ENCODE results near the gene GTPBP6.

DNA sequence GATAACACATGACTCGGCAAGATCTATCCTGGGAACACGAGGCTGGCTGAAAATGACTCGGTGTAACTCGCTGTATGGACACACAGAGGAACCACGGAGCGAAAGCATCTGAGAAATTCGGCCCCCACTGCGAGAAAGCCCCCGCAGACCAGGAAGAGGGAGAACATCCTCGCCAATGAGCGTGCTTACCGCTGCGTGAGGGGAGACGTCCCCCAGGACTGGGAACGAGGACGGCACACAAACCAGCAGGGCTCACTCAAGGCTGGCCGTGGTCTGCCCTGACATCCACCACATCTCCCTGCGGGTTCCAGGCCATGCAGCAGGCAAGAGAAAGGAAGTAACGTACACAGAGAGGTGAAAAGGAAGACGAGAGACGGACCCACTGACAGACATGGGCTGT is 17.6 kb upstream of the GTPBP6 start:
- TF ChIP-seq EZH2 (IDR thresholded peaks at IDR 0.05; ENCODE audit: low read depth, unreplicated experiment) (no peak), ZNF114 (CRISPR knock-in tag; IDR thresholded peaks at IDR 0.05) (no peak), CREB1 (CRISPR knock-in tag; IDR thresholded peaks at IDR 0.05; ENCODE audit: low read depth) (no peak)
- TF ChIP-seq, protein P1, sequence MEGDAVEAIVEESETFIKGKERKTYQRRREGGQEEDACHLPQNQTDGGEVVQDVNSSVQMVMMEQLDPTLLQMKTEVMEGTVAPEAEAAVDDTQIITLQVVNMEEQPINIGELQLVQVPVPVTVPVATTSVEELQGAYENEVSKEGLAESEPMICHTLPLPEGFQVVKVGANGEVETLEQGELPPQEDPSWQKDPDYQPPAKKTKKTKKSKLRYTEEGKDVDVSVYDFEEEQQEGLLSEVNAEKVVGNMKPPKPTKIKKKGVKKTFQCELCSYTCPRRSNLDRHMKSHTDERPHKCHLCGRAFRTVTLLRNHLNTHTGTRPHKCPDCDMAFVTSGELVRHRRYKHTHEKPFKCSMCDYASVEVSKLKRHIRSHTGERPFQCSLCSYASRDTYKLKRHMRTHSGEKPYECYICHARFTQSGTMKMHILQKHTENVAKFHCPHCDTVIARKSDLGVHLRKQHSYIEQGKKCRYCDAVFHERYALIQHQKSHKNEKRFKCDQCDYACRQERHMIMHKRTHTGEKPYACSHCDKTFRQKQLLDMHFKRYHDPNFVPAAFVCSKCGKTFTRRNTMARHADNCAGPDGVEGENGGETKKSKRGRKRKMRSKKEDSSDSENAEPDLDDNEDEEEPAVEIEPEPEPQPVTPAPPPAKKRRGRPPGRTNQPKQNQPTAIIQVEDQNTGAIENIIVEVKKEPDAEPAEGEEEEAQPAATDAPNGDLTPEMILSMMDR (conservative IDR thresholded peaks at IDR 0.05; ENCODE audit: low read depth in 2 of 2): no peak
- TF ChIP-seq, protein P2, sequence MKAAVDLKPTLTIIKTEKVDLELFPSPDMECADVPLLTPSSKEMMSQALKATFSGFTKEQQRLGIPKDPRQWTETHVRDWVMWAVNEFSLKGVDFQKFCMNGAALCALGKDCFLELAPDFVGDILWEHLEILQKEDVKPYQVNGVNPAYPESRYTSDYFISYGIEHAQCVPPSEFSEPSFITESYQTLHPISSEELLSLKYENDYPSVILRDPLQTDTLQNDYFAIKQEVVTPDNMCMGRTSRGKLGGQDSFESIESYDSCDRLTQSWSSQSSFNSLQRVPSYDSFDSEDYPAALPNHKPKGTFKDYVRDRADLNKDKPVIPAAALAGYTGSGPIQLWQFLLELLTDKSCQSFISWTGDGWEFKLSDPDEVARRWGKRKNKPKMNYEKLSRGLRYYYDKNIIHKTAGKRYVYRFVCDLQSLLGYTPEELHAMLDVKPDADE (IDR thresholded peaks at IDR 0.05): no peak
